ENCODE data around the gene CASP7. TPM values are rescaled to one million over a fixed set of nuclear protein-coding genes. Genes with fewer than 3 reads are reported as not detected.

CASP7 gene
- total and polyA plus RNA-seq, 2 donors (not counting 1 experiment from before 2014, with no cell fraction given): 5.7 to 23.9 TPM

DNA sequence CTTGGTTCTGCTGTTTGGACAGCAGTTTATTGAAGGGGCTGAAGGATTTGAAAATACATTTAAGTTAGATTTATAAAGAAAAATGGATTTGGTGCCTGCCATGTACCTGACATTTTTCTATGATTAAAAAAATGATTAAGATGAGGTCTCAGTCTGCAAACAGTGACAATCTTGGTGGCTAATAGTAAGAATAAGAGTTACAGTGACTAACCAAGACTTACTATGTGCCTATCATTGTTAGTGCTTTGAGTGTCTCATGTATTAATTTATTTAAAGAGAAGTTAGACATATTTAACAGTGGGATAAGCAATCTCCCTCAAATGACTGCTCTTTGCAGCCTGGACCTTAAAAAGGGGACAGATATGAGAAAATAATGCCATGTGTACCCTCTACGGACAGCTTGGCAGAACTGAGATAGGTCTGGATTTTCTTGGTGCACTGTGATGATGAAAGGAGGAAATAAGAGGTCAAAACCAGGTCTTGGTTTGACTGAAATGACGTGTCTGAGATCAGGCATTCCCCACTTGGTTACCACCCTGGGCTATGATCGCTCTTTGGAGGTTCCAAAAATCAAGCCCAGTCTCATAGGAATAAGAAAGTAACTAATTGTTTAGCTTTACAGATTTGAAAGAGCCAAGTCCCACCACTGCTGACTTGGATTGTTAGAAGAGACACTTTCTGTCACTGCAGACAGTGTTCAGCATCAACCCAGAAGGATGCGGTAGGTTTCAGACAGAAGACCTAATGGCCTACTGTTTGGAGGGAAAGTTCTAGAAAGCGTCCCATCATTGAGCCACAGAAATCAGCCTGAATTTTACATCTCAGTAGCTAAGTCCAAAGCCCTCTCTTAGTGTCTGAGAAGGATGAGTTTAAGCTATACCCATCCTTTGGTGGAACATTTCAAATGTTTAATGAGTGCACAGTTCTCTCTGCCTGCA, 2.1 kb downstream of the CASP7 start:
- ATAC-seq (ENCODE audit: low read depth): peak; percentile 6

More for the DNA sequence above, 2.1 kb downstream of the CASP7 start:
- Histone ChIP-seq H3K9me3 (ENCODE audit: control extremely low read depth in 1 of 3, control insufficient read depth in 2 of 3, insufficient read depth in 1 of 3, low read length in 2 of 3) (peaks cover 0 to 10% (median 3%) of the 10 kb centered on the region in 3 donors), H3K4me3 (ENCODE audit: control extremely low read depth in 1 of 5, extremely low read depth in 1 of 5, insufficient read depth in 1 of 5, low read depth in 2 of 5, low read length in 4 of 5) (no peak overlapping the region), H3K27me3 (replicated peaks in 1 of 4; ENCODE audit: control extremely low read depth in 1 of 4, control insufficient read depth in 3 of 4, insufficient read depth in 4 of 4, low read length in 3 of 4) (no peaks in the 10 kb centered on the region), H2AFZ (ENCODE audit: insufficient read depth, low read depth, low read length, poor library complexity, severe bottlenecking) (peak overlapping the region; percentile 31), H3K4me1 (ENCODE audit: control insufficient read depth in 2 of 2, insufficient read depth in 2 of 2, low read length in 2 of 2) (peaks cover 30 to 31% of the 10 kb centered on the region in 2 donors), H3K4me2 (replicated peaks; ENCODE audit: low read depth, low read length, poor library complexity, severe bottlenecking) (peak overlapping the region; percentile 94), H4K20me1 (ENCODE audit: control insufficient read depth, insufficient read depth, low read length, poor library complexity, severe bottlenecking) (peaks cover 4% of the 10 kb centered on the region), H3K27ac (ENCODE audit: low read length in 2 of 2) (peak overlapping the region; percentile 85 to 91), H3K79me2 (ENCODE audit: control insufficient read depth, insufficient read depth, low read length) (peaks cover 68% of the 10 kb centered on the region), H3K36me3 (replicated peaks in 1 of 2; ENCODE audit: control extremely low read depth in 1 of 2, control insufficient read depth in 1 of 2, extremely low read depth in 1 of 2, insufficient read depth in 2 of 2, low read length in 1 of 2) (no peaks in the 10 kb centered on the region), H3K9ac (ENCODE audit: low read length) (peak overlapping the region; percentile 91)
- intact Hi-C loops (cut with micrococcal nuclease): loop anchor here (2.0 to 10.0 kb wide), 3 partner anchors 343 to 813 kb away; partner anchors contain the start of gene CCDC186
- WGBS (ENCODE audit: insufficient coverage): 49% methylated on average over 3 of the region's 5 CpGs
- no peaks in the 10 kb centered on the region for H3K27me3 Mint-ChIP-seq
- DNase-seq: peak; percentile 58
- POLR2A ChIA-PET: no interaction called here
- H3K4me3 Mint-ChIP-seq: peak overlapping the region; percentile 99
- TF ChIP-seq CTCF (IDR thresholded peaks at IDR 0.05): no peak
- TF ChIP-seq EZH2 (IDR thresholded peaks at IDR 0.05; ENCODE audit: borderline replicate concordance, insufficient read depth, low read depth, low read length, poor library complexity, severe bottlenecking): no peak
- H3K27ac Mint-ChIP-seq: peak overlapping the region; percentile 99
- peaks cover 59% of the 10 kb centered on the region for H3K4me1 Mint-ChIP-seq
- CTCF ChIA-PET: interaction anchor here (0.7 to 1.4 kb wide), 3 partner anchors 421 to 623 kb away, joined by 3 read pairs; partner anchors contain the start of gene CCDC186
- H3K9me3 Mint-ChIP-seq (ENCODE audit: insufficient read depth): peaks cover 14% of the 10 kb centered on the region

All from B cell (primary cell).